ENCODE measurements around the gene OPTN. TPM values are rescaled to one million over a fixed set of nuclear protein-coding genes. Genes with fewer than 3 reads are reported as not detected.
"Not testable (repeated sequence)": the region's sequence is repeated elsewhere in the genome, so short reads cannot be mapped to it uniquely, and the experiment has no call there.

The OPTN gene
- total and polyA plus RNA-seq, 5 donors from 2014 or later = 71.9 to 209 (median 103) TPM

DNA sequence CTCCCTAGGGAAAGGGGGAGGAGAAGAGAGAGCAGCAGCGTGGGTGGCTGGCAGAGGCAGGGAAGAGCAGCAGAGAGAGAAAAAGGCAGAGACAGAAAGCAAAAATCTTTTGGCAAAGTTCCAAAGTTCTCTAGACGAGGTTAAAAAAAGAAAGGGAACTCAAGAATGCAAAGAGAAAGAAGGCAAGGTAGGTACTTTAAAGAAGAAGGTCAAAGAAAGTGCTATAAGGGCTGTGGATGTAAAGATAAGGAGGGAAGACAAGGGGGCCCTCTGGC lies 20.2 kb upstream of the OPTN start:
- H3K4me3 ChIP-seq (ENCODE audit: low read depth, low read length) = no peak overlapping the region
- Mint-ChIP-seq H3K9me3 (peaks cover 0 to 54% (median 18%) of the 10 kb centered on the region in 7 donors), H3K27ac (no peak overlapping the region), H3K27me3 (peaks cover 6% of the 10 kb centered on the region), H3K36me3 (no peaks in the 10 kb centered on the region), H3K4me1 (peaks cover 0 to 5% (median 2%) of the 10 kb centered on the region in 4 donors), H3K4me3 (no peak overlapping the region)
- peaks cover 7% of the 10 kb centered on the region for H3K27me3 ChIP-seq (ENCODE audit: control insufficient read depth, insufficient read depth, low read length)
- H3K27ac ChIP-seq (ENCODE audit: insufficient read depth, low read length, poor library complexity, severe bottlenecking) = no peak overlapping the region
- peaks cover 20 to 34% of the 10 kb centered on the region in 2 experiments for H3K9me3 ChIP-seq (ENCODE audit: control insufficient read depth in 2 of 2, low read length in 2 of 2)
- ATAC-seq (ENCODE audit: low read depth in 2 of 2) = no peak
- no peak for DNase-seq
- H3K4me1 ChIP-seq (ENCODE audit: control insufficient read depth, insufficient read depth, low read length, poor library complexity, severe bottlenecking) = no peaks in the 10 kb centered on the region
- no peaks in the 10 kb centered on the region for H3K36me3 ChIP-seq (ENCODE audit: control insufficient read depth, insufficient read depth, low read length)

DNA sequence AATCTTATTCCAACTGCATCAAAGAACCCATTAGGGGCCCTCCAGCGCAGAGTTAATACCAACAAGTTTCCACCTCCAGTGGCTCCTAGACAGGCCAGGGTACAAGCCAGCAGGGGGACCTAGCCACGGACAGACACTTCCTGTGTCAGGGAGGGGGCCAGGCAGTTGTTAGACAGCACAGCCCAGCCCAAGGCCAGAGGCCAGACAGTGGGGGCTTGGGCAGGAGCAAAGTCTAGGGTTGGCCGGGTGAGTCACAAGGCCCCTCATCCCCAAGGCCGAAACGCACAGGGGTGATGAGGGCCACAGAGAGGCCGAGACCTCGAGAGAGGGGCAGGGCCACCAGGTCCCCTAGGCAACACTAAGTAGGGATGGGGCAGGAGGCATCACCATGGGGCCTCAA lies 19.3 kb upstream of the OPTN start:
- H3K36me3 Mint-ChIP-seq = no peaks in the 10 kb centered on the region
- Histone ChIP-seq H3K36me3 (ENCODE audit: control insufficient read depth, insufficient read depth, low read length) (no peaks in the 10 kb centered on the region), H3K4me1 (ENCODE audit: control insufficient read depth, insufficient read depth, low read length, poor library complexity, severe bottlenecking) (no peaks in the 10 kb centered on the region), H3K27ac (ENCODE audit: insufficient read depth, low read length, poor library complexity, severe bottlenecking) (no peak overlapping the region), H3K4me3 (ENCODE audit: low read depth, low read length) (no peak overlapping the region), H3K27me3 (ENCODE audit: control insufficient read depth, insufficient read depth, low read length) (peaks cover 5% of the 10 kb centered on the region), H3K9me3 (ENCODE audit: control insufficient read depth in 2 of 2, low read length in 2 of 2) (peaks cover 20 to 36% of the 10 kb centered on the region in 2 experiments)
- no peak overlapping the region for H3K4me3 Mint-ChIP-seq
- H3K27ac Mint-ChIP-seq = no peak overlapping the region
- ATAC-seq (ENCODE audit: low read depth in 2 of 2) (no peak), DNase-seq (no peak)
- H3K4me1 Mint-ChIP-seq = no peaks in the 10 kb centered on the region
- no peaks in the 10 kb centered on the region for H3K27me3 Mint-ChIP-seq
- H3K9me3 Mint-ChIP-seq = peaks cover 0 to 59% (median 18%) of the 10 kb centered on the region in 7 donors

DNA sequence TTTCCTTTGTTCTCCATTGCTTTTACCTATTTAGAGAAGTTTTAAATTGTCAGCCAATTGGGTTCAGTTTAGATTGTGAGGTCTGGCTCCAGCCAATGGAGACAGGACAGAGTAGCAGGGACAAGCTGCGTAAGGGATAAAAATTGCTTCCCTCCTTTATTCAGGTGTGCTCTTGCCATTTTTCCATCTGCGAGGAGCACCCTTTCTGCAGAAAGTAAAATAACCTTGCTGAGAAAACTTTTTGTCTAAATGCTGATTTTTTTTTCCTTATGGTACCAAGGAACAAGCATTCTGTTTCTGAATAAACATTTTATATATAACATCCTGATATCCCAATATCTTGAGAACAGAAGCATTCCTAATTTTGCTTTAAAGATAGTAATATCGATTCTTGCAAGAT lies 16.3 kb upstream of the OPTN start:
- H3K27me3 Mint-ChIP-seq; H3K36me3 ChIP-seq (ENCODE audit: control insufficient read depth, insufficient read depth, low read length); H3K27ac ChIP-seq (ENCODE audit: insufficient read depth, low read length, poor library complexity, severe bottlenecking); H3K4me3 ChIP-seq (ENCODE audit: low read depth, low read length); H3K4me1 ChIP-seq (ENCODE audit: control insufficient read depth, insufficient read depth, low read length, poor library complexity, severe bottlenecking); H3K27ac Mint-ChIP-seq; ATAC-seq (ENCODE audit: low read depth in 2 of 2); DNase-seq; H3K4me1 Mint-ChIP-seq; H3K27me3 ChIP-seq (ENCODE audit: control insufficient read depth, insufficient read depth, low read length); H3K4me3 Mint-ChIP-seq; H3K36me3 Mint-ChIP-seq: not testable (repeated sequence)
- H3K9me3 Mint-ChIP-seq = peaks cover 0 to 46% (median 13%) of the 10 kb centered on the region in 7 donors
- peaks cover 20 to 36% of the 10 kb centered on the region in 2 experiments for H3K9me3 ChIP-seq (ENCODE audit: control insufficient read depth in 2 of 2, low read length in 2 of 2)

- H3K36me3 ChIP-seq (ENCODE audit: control insufficient read depth, insufficient read depth, low read length) = no peaks in the 10 kb centered on the region
- DNase-seq (no peak), ATAC-seq (ENCODE audit: low read depth in 2 of 2) (no peak)
- H3K4me3 ChIP-seq (ENCODE audit: low read depth, low read length) = no peak overlapping the region
- Mint-ChIP-seq H3K4me3 (no peak overlapping the region), H3K4me1 (peaks cover 0 to 5% (median 2%) of the 10 kb centered on the region in 4 donors), H3K9me3 (peaks cover 0 to 33% (median 7%) of the 10 kb centered on the region in 7 donors), H3K27ac (no peak overlapping the region), H3K36me3 (peaks cover 4% of the 10 kb centered on the region), H3K27me3 (no peaks in the 10 kb centered on the region)
- H3K9me3 ChIP-seq (ENCODE audit: control insufficient read depth in 2 of 2, low read length in 2 of 2) = peaks cover 11 to 22% of the 10 kb centered on the region in 2 experiments
- H3K4me1 ChIP-seq (ENCODE audit: control insufficient read depth, insufficient read depth, low read length, poor library complexity, severe bottlenecking) = no peaks in the 10 kb centered on the region
- H3K27me3 ChIP-seq (ENCODE audit: control insufficient read depth, insufficient read depth, low read length) = no peaks in the 10 kb centered on the region
- no peak overlapping the region for H3K27ac ChIP-seq (ENCODE audit: insufficient read depth, low read length, poor library complexity, severe bottlenecking)
These were observed 13.9 kb upstream of the OPTN start for GRCh38 chr10:13086056-13086455.

- H3K27ac Mint-ChIP-seq = no peak overlapping the region
- peaks cover 5% of the 10 kb centered on the region for H3K27me3 Mint-ChIP-seq
- no peak for ATAC-seq (ENCODE audit: low read depth in 2 of 2)
These were observed 12.4 kb upstream of the OPTN start for GRCh38 chr10:13087601-13087985.

GRCh38 chr10:13087986-13088618 lies 11.9 kb upstream of the OPTN start:
- peaks cover 6 to 19% of the 10 kb centered on the region in 2 experiments for H3K9me3 ChIP-seq (ENCODE audit: control insufficient read depth in 2 of 2, low read length in 2 of 2)
- no peaks in the 10 kb centered on the region for H3K36me3 ChIP-seq (ENCODE audit: control insufficient read depth, insufficient read depth, low read length)
- DNase-seq (no peak), ATAC-seq (ENCODE audit: low read depth in 2 of 2) (no peak)
- H3K4me3 ChIP-seq (ENCODE audit: low read depth, low read length) = no peak overlapping the region
- H3K36me3 Mint-ChIP-seq = peaks cover 4% of the 10 kb centered on the region
- H3K27me3 ChIP-seq (ENCODE audit: control insufficient read depth, insufficient read depth, low read length) = no peaks in the 10 kb centered on the region
- no peak overlapping the region for H3K4me3 Mint-ChIP-seq
- peaks cover 0 to 21% (median 4%) of the 10 kb centered on the region in 7 donors for H3K9me3 Mint-ChIP-seq
- H3K4me1 Mint-ChIP-seq = peaks cover 0 to 5% (median 2%) of the 10 kb centered on the region in 4 donors
- peaks cover 5% of the 10 kb centered on the region for H3K27me3 Mint-ChIP-seq
- H3K4me1 ChIP-seq (ENCODE audit: control insufficient read depth, insufficient read depth, low read length, poor library complexity, severe bottlenecking) = no peaks in the 10 kb centered on the region
- no peak overlapping the region for H3K27ac Mint-ChIP-seq
- no peak overlapping the region for H3K27ac ChIP-seq (ENCODE audit: insufficient read depth, low read length, poor library complexity, severe bottlenecking)

More at GRCh38 chr10:13087601-13087985, 12.4 kb upstream of the OPTN start:
- peaks cover 11 to 22% of the 10 kb centered on the region in 2 experiments for H3K9me3 ChIP-seq (ENCODE audit: control insufficient read depth in 2 of 2, low read length in 2 of 2)
- no peak overlapping the region for H3K4me3 ChIP-seq (ENCODE audit: low read depth, low read length)
- Mint-ChIP-seq H3K4me3 (no peak overlapping the region), H3K36me3 (peaks cover 4% of the 10 kb centered on the region), H3K9me3 (peaks cover 0 to 21% (median 4%) of the 10 kb centered on the region in 7 donors), H3K4me1 (peaks cover 0 to 5% (median 2%) of the 10 kb centered on the region in 4 donors)
- no peaks in the 10 kb centered on the region for H3K36me3 ChIP-seq (ENCODE audit: control insufficient read depth, insufficient read depth, low read length)
- no peak for DNase-seq
- no peaks in the 10 kb centered on the region for H3K4me1 ChIP-seq (ENCODE audit: control insufficient read depth, insufficient read depth, low read length, poor library complexity, severe bottlenecking)
- no peak overlapping the region for H3K27ac ChIP-seq (ENCODE audit: insufficient read depth, low read length, poor library complexity, severe bottlenecking)
- no peaks in the 10 kb centered on the region for H3K27me3 ChIP-seq (ENCODE audit: control insufficient read depth, insufficient read depth, low read length)

GRCh38 chr10:13089345-13089744 lies 10.6 kb upstream of the OPTN start:
- ATAC-seq (ENCODE audit: low read depth in 2 of 2) (no peak), DNase-seq (no peak)
- Mint-ChIP-seq H3K27me3 (peaks cover 5% of the 10 kb centered on the region), H3K4me1 (peaks cover 0 to 5% (median 2%) of the 10 kb centered on the region in 4 donors), H3K9me3 (peaks cover 0 to 10% (median 3%) of the 10 kb centered on the region in 7 donors), H3K36me3 (peaks cover 4% of the 10 kb centered on the region), H3K27ac (no peak overlapping the region), H3K4me3 (no peak overlapping the region)
- no peak overlapping the region for H3K4me3 ChIP-seq (ENCODE audit: low read depth, low read length)
- no peaks in the 10 kb centered on the region for H3K36me3 ChIP-seq (ENCODE audit: control insufficient read depth, insufficient read depth, low read length)
- no peak overlapping the region for H3K27ac ChIP-seq (ENCODE audit: insufficient read depth, low read length, poor library complexity, severe bottlenecking)
- H3K9me3 ChIP-seq (ENCODE audit: control insufficient read depth in 2 of 2, low read length in 2 of 2) = peaks cover 0 to 6% of the 10 kb centered on the region in 2 experiments
- no peaks in the 10 kb centered on the region for H3K4me1 ChIP-seq (ENCODE audit: control insufficient read depth, insufficient read depth, low read length, poor library complexity, severe bottlenecking)
- no peaks in the 10 kb centered on the region for H3K27me3 ChIP-seq (ENCODE audit: control insufficient read depth, insufficient read depth, low read length)

DNA sequence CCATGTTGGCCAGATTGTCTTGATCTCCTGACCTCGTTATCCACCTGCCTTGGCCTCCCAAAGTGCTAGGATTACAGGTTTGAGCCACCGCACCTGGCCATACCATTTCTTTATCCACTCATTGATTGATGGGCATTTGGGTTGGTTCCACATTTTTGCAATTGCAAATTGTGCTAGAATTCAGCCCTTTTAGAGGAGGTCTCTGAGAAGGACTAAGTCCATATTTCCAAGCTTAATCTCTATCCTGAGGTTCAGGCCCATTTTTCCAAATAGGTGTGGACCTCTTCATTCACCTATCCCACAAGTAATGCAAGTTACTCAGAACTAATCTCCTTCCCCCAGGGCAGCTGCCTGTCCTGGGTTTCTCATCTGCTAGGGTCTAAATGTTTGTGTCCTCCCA lies 9.7 kb upstream of the OPTN start:
- Histone ChIP-seq H3K36me3 (ENCODE audit: control insufficient read depth, insufficient read depth, low read length) (no peaks in the 10 kb centered on the region), H3K4me3 (ENCODE audit: low read depth, low read length) (no peak overlapping the region), H3K4me1 (ENCODE audit: control insufficient read depth, insufficient read depth, low read length, poor library complexity, severe bottlenecking) (no peaks in the 10 kb centered on the region), H3K27me3 (ENCODE audit: control insufficient read depth, insufficient read depth, low read length) (no peaks in the 10 kb centered on the region), H3K27ac (ENCODE audit: insufficient read depth, low read length, poor library complexity, severe bottlenecking) (no peak overlapping the region), H3K9me3 (ENCODE audit: control insufficient read depth in 2 of 2, low read length in 2 of 2) (no peaks in the 10 kb centered on the region)
- H3K27ac Mint-ChIP-seq = no peak overlapping the region
- DNase-seq = no peak
- peaks cover 5% of the 10 kb centered on the region for H3K27me3 Mint-ChIP-seq
- H3K4me3 Mint-ChIP-seq = no peak overlapping the region
- H3K4me1 Mint-ChIP-seq = peaks cover 0 to 5% (median 3%) of the 10 kb centered on the region in 4 donors
- H3K36me3 Mint-ChIP-seq = peaks cover 4% of the 10 kb centered on the region
- ATAC-seq (ENCODE audit: low read depth in 2 of 2) = no peak
- peaks cover 0 to 3% (median 0%) of the 10 kb centered on the region in 7 donors for H3K9me3 Mint-ChIP-seq
